Measurements from ENCODE around the gene CD4.

Gene CD4

GRCh38 chr12:6807170-6807569 is 17.8 kb downstream of the CD4 start:
- H3K4me2 ChIP-seq (ENCODE audit: low read depth, low read length, poor library complexity, severe bottlenecking), result no peak overlapping the region
- no peak overlapping the region for H3K27ac ChIP-seq (ENCODE audit: low read depth, low read length)
- no peaks in the 10 kb centered on the region for H3K36me3 ChIP-seq (ENCODE audit: low read length)
- H3K4me3 ChIP-seq (ENCODE audit: insufficient read depth, low read length, poor library complexity, severe bottlenecking), result no peak overlapping the region
- H3F3A ChIP-seq (ENCODE audit: insufficient read depth), result no peaks in the 10 kb centered on the region
- no peaks in the 10 kb centered on the region for H4K20me1 ChIP-seq (ENCODE audit: low read depth, low read length)
- H2AFZ ChIP-seq (ENCODE audit: low read depth, low read length, severe bottlenecking), result no peak overlapping the region
- H3K9me3 ChIP-seq (ENCODE audit: insufficient read depth, low read length), result no peaks in the 10 kb centered on the region
- no peaks in the 10 kb centered on the region for H3K9me2 ChIP-seq (replicated peaks; ENCODE audit: insufficient read depth, low read length)
- no peaks in the 10 kb centered on the region for H3K27me3 ChIP-seq (ENCODE audit: low read length)
- TF ChIP-seq EZH2phosphoT487 (conservative IDR thresholded peaks at IDR 0.05; ENCODE audit: low read length) (no peak), CTCF (IDR thresholded peaks at IDR 0.05; ENCODE audit: insufficient read depth, low read length, poor library complexity, severe bottlenecking) (no peak)
- H3K79me2 ChIP-seq (ENCODE audit: insufficient read depth, low read length), result no peaks in the 10 kb centered on the region
- no peak overlapping the region for H3K9ac ChIP-seq (ENCODE audit: low read length)

GRCh38 chr12:6809056-6809455 is 19.7 kb downstream of the CD4 start:
- Histone ChIP-seq H3K9me3 (ENCODE audit: insufficient read depth, low read length) (no peaks in the 10 kb centered on the region), H3K27ac (ENCODE audit: low read depth, low read length) (no peak overlapping the region), H3K4me3 (ENCODE audit: insufficient read depth, low read length, poor library complexity, severe bottlenecking) (no peak overlapping the region), H2AFZ (ENCODE audit: low read depth, low read length, severe bottlenecking) (no peak overlapping the region), H3K9me2 (replicated peaks; ENCODE audit: insufficient read depth, low read length) (no peaks in the 10 kb centered on the region), H3K79me2 (ENCODE audit: insufficient read depth, low read length) (no peaks in the 10 kb centered on the region), H4K20me1 (ENCODE audit: low read depth, low read length) (no peaks in the 10 kb centered on the region), H3K36me3 (ENCODE audit: low read length) (no peaks in the 10 kb centered on the region), H3K27me3 (ENCODE audit: low read length) (no peaks in the 10 kb centered on the region), H3K4me2 (ENCODE audit: low read depth, low read length, poor library complexity, severe bottlenecking) (no peak overlapping the region), H3F3A (ENCODE audit: insufficient read depth) (no peaks in the 10 kb centered on the region), H3K9ac (ENCODE audit: low read length) (no peak overlapping the region)
- no peak for TF ChIP-seq CTCF (IDR thresholded peaks at IDR 0.05; ENCODE audit: insufficient read depth, low read length, poor library complexity, severe bottlenecking)
- TF ChIP-seq EZH2phosphoT487 (conservative IDR thresholded peaks at IDR 0.05; ENCODE audit: low read length), result no peak

GRCh38 chr12:6810758-6811157 is 21.4 kb downstream of the CD4 start:
- H3K79me2 ChIP-seq (ENCODE audit: insufficient read depth, low read length), result no peaks in the 10 kb centered on the region
- no peaks in the 10 kb centered on the region for H3K9me3 ChIP-seq (ENCODE audit: insufficient read depth, low read length)
- no peak overlapping the region for H3K27ac ChIP-seq (ENCODE audit: low read depth, low read length)
- no peak overlapping the region for H3K4me3 ChIP-seq (ENCODE audit: insufficient read depth, low read length, poor library complexity, severe bottlenecking)
- H4K20me1 ChIP-seq (ENCODE audit: low read depth, low read length), result no peaks in the 10 kb centered on the region
- H3K36me3 ChIP-seq (ENCODE audit: low read length), result no peaks in the 10 kb centered on the region
- H3K9ac ChIP-seq (ENCODE audit: low read length), result no peak overlapping the region
- H3K9me2 ChIP-seq (replicated peaks; ENCODE audit: insufficient read depth, low read length), result no peaks in the 10 kb centered on the region
- no peaks in the 10 kb centered on the region for H3K27me3 ChIP-seq (ENCODE audit: low read length)
- no peak overlapping the region for H2AFZ ChIP-seq (ENCODE audit: low read depth, low read length, severe bottlenecking)
- TF ChIP-seq EZH2phosphoT487 (conservative IDR thresholded peaks at IDR 0.05; ENCODE audit: low read length), result no peak
- TF ChIP-seq CTCF (IDR thresholded peaks at IDR 0.05; ENCODE audit: insufficient read depth, low read length, poor library complexity, severe bottlenecking), result no peak
- H3F3A ChIP-seq (ENCODE audit: insufficient read depth), result no peaks in the 10 kb centered on the region
- H3K4me2 ChIP-seq (ENCODE audit: low read depth, low read length, poor library complexity, severe bottlenecking), result no peak overlapping the region

GRCh38 chr12:6813363-6813762 is 24.0 kb downstream of the CD4 start:
- Histone ChIP-seq H3K36me3 (ENCODE audit: low read length) (no peaks in the 10 kb centered on the region), H3K27me3 (ENCODE audit: low read length) (no peaks in the 10 kb centered on the region), H3K4me2 (ENCODE audit: low read depth, low read length, poor library complexity, severe bottlenecking) (no peak overlapping the region), H3K9ac (ENCODE audit: low read length) (no peak overlapping the region), H2AFZ (ENCODE audit: low read depth, low read length, severe bottlenecking) (no peak overlapping the region), H3K9me3 (ENCODE audit: insufficient read depth, low read length) (no peaks in the 10 kb centered on the region), H3K79me2 (ENCODE audit: insufficient read depth, low read length) (no peaks in the 10 kb centered on the region), H3K27ac (ENCODE audit: low read depth, low read length) (no peak overlapping the region), H3F3A (ENCODE audit: insufficient read depth) (no peaks in the 10 kb centered on the region), H3K9me2 (replicated peaks; ENCODE audit: insufficient read depth, low read length) (no peaks in the 10 kb centered on the region), H3K4me3 (ENCODE audit: insufficient read depth, low read length, poor library complexity, severe bottlenecking) (no peak overlapping the region), H4K20me1 (ENCODE audit: low read depth, low read length) (no peaks in the 10 kb centered on the region)
- TF ChIP-seq EZH2phosphoT487 (conservative IDR thresholded peaks at IDR 0.05; ENCODE audit: low read length) (no peak), CTCF (IDR thresholded peaks at IDR 0.05; ENCODE audit: insufficient read depth, low read length, poor library complexity, severe bottlenecking) (no peak)
